ENCODE data around the gene DGKQ.
"Not testable (repeated sequence)": the region's sequence is repeated elsewhere in the genome, so short reads cannot be mapped to it uniquely, and the experiment has no call there.

The DGKQ gene

DNA sequence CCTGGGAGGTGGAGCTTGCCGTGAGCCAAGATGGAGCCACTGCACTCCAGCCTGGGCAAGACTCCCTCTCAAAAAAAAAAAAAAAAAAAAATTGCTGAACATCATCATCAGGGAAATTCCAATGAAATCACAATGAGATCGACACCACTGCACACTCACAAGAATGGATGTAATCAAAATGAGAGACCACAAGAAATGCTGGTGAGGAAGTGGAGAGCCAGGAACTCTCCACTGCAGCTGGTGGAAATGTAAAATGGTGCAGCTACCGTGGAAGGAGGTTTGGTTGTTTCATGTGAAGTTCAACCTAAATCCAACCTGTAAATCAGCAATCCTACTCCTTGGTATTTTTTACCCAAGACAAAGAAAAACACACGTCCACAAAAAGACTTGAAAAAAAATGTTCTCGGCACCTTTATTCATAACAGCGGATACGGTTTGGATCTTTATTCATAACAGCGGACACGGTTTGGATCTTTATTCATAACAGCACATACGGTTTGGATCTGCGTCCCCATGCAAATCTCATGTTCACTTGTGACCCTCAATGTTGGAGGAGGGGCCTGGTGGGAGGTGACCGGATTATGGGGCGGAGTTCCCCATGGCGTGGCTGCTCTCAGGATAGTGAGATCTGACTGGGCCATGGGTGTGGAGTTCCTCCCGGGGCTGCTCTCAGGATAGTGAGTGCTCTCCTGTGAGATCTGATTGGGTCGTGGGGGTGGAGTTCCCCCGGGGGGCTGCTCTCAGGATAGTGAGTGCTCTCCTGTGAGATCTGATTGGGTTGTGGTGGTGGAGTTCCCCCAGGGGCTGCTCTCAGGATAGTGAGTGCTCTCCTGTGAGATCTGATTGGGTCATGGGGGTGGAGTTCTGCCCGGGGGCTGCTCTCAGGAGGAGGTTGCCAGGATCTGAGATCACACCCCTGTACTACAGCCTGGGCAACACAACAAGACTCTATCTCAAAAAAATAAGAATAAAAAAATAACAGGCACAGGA, 49.0 kb downstream of the DGKQ start:
- DNase-seq (ENCODE audit: low read depth): no peak

DNA sequence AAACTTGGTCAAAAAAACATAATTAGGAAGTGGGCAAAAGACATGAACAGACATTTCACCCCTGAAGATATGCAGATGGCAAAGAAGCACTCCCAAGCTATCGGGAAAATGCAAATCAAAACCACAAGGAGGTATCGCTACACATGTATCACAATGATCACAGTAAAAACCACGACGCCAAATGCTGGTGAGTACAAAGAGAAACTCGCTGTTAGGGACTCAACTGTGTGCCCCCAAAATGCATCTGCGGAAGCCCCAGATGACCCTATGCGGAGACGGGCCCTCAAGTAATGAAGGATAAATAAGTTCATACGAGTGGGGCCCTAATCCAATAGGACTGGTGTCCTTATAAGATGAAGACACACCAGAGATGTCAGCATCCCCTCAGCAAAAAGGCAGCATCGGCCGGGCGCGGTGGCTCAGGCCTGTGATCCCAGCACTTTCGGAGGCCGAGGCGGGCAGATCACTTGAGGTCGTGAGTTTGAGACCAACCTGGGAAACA, 51.5 kb downstream of the DGKQ start:
- no peak for DNase-seq (ENCODE audit: low read depth)

DNA sequence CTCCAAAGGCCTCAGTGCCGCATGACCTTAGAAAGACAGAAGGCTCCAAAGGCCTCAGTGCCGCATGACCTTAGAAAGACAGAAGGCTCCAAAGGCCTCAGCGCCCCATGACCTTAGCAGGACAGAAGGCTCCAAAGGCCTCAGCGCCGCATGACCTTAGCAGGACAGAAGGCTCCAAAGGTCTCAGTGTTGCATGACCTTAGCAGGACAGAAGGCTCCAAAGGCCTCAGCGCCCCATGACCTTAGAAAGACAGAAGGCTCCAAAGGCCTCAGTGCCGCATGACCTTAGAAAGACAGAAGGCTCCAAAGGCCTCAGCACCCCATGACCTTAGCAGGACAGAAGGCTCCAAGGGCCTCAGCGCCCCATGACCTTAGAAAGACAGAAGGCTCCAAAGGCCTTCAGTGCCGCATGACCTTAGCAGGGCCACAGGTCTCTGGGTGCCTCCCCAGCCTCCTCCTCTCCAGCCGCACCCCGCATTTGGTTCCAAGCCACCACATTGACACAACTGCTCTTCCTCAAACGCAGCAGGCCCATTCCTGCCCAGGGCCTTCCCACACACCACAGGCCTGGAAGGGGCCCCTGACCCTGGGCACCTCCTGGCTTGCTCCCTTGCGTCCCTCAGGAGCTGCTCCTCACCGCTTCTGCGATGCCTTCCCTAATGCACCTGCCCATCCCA, 54.2 kb downstream of the DGKQ start:
- DNase-seq (ENCODE audit: low read depth): not testable (repeated sequence)

DNA sequence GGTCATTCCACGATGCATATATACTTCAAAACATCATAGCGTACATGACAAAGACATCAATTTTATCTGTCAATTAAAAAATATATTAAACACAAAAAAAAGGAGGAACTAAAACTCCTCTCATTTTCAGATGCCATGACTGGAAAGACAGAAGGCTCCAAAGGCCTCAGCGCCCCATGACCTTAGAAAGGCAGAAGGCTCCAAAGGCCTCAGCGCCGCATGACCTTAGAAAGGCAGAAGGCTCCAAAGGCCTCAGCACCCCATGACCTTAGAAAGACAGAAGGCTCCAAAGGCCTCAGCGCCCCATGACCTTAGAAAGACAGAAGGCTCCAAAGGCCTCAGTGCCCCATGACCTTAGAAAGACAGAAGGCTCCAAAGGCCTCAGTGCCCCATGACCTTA, 54.8 kb downstream of the DGKQ start:
- DNase-seq (ENCODE audit: low read depth): not testable (repeated sequence)

DNA sequence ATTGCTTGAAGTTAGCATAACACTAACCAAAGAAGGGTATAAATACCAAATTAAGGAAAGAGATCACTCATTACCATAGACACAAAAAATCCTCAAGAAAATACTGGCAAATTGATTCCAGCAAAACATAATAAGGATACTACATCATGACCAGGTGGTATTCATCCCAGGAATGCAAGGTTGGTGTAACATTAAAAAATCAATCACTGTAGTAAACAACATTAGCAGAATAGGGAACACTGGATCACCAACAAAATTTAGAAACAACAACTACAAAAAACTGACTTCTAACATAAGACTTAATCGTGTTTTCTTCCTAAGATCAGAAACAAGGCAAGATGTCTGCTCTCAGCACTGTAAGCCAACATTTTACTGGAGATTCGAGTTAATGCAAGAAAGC, 55.4 kb downstream of the DGKQ start:
- DNase-seq (ENCODE audit: low read depth): no peak

DNA sequence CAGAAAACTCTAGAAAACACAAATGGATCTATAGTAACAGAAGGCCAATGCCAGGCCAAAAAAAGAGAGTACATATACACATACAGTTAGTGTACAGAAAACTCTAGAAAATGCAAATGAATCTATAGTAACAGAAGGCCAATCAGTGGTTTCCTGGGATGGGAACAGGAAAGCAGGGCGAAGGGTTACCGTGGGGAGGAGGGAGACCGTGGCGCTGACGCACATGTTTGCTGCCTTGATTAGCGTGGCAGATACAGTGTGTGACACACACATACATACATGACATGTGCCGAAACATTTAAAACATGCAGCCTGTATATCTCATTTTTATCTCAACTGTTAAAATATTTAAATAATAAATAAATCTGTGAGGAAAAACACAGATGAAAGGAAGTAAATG, 55.9 kb downstream of the DGKQ start:
- DNase-seq (ENCODE audit: low read depth): no peak

DNA sequence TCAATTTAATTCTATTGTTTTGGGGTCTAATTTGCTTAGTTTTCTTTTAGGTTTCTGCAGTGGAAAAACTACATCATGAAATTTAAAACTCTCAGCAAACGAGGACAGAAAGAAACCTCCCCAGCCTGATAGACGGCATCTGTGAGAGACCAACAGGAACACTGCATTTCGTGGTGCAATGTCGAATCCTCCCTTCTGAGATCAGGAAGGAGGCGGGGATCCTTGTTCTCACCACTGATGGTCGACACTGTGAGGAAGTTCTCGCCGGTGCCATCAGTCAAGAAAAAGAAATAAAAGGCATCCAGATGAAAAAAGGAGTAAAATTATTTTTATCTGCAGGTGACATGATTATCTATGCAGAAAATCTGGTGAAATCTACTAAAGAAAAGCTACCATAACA, 57.8 kb downstream of the DGKQ start:
- no peak for DNase-seq (ENCODE audit: low read depth)

DNA sequence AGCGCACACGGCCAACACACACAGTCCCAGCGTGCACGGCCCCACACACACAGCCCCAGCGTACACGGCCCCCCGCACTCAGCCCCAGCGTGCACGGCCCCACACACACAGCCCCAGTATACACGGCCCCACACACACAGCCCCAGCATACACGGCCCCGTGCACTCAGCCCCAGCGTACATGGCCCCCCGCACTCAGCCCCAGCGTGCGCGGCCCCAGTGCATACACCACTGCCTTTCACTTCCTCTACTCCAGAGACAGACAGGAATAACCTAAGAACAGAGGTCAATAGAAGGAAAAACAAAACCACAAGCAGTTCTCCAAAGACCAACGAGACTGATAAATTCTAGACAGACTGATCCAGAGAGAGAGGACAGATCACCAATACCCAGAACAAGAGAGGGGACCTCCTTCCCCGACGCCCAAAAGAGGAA, 58.3 kb downstream of the DGKQ start:
- no peak for DNase-seq (ENCODE audit: low read depth)

DNA sequence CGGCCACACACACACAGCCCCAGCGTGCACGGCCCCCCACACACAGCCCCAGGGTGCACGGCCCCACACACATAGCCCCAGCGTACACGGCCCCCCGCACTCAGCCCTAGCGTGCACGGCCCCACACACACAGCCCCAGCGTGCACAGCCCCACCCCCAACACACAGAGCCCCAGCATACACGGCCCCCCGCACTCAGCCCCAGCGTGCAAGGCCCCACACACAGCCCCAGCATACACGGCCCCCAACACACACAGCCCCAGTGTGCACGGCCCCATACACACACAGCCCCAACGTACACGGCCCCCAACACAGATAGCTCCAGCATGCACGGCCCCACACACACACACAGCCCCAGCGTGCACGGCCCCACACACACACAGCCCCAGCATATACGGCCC, 58.8 kb downstream of the DGKQ start:
- no peak for DNase-seq (ENCODE audit: low read depth)

DNA sequence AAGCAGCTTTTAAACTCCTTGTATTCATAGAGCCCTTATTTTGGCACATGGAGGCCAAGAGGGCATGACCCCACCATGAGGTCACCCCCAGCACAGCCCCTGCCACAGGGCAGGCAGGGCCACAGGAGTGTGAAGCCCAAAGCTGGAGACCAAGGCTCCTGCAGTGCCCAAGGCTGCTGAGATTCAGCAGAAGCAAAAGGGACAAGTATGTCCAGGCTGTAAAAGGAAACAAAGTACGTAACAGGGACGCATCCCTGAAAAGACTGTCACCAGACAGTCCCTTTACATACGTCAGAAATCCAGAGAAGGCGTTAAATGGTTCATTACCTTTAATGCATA, 60.1 kb downstream of the DGKQ start:
- no peak for DNase-seq (ENCODE audit: low read depth)

DNA sequence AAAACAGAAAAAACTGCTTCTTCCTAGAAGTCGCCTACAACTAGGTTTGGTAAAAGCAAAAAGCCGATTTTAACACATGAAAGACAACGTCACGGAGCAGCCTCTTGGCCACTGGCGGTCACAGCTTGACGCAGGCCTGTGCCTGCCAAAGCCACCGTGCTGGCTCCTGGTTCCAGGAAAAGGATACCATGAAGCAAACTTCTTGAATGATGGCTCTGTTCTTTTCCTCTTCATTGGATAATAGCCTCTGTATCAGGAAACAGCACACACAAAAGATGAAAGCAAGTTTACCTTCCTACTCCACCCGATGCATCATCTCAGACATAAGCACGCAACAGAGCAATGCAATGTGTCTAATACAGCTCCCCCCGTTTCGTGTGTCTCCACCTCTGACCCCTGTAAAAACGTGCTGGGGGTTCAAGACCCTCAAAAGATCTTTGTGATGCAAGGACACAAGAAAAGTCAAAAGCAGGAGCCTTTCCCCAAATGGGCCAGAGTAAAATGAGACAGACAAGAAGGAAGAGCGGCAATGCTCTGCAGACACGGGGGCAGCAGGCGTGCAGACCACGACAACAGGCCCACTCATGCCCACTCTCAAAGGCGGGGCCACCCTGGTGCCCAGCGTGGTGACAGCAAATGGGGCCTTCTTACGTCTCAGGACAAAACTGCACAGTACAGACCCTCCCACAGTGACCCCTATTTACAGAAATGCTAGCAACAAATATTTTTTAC, 60.7 kb downstream of the DGKQ start:
- DNase-seq (ENCODE audit: low read depth): no peak

DNA sequence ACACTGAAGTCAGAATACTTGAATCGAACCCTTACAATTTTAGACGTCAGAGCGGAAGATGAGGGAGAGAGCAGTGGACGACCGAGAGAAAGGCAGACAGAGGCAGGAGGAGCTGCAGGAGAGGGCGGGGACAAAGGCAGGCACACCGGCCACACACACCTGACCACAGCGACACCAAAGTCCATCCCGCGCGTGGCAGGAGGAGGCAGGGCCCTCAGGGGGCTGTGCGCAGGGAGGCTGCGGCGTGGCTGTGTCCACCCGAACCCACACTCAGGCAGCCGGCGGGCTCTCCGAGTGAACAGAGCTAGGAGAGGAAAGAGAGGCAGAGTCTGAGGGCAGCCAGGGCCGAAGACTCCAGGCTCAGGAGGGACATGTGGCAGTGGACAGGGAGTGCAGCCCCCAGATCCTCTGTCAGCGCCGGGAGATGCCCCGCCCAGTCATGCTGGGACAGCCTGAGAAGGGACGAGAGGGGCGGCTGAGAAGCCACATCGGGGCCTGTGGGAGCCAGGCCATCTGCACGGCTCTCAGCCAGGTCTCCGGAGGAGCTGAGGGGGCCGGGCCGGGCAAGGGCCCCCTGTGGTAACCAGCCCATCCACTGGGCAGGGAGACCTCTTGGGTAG, 61.4 kb downstream of the DGKQ start:
- no peak for DNase-seq (ENCODE audit: low read depth)

DNA sequence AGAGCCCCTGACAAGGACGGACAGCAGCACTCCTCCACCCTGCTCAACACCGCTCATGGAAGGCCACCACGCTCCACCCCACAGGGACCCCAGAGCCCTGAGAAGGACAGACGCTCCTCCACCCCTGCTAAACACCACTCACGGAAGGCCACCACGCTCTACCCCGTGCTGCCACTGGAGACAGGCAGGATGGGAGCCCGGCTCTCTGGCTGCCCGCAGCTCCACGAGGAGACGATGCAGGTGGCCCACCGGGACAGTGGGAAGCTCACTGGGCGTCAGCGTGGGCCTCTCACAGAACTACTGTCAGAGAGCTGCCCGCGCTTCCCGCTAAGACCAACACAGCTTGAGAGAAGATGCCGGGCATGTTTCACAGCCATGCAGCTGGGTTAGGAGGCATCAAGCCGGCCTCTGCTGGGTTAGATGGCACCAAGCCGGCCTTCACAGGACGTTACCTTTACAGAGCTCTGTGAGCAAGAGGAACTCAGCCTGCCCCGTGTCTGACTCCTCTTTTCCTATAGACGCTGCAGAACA, 62.1 kb downstream of the DGKQ start:
- no peak for DNase-seq (ENCODE audit: low read depth)

DNA sequence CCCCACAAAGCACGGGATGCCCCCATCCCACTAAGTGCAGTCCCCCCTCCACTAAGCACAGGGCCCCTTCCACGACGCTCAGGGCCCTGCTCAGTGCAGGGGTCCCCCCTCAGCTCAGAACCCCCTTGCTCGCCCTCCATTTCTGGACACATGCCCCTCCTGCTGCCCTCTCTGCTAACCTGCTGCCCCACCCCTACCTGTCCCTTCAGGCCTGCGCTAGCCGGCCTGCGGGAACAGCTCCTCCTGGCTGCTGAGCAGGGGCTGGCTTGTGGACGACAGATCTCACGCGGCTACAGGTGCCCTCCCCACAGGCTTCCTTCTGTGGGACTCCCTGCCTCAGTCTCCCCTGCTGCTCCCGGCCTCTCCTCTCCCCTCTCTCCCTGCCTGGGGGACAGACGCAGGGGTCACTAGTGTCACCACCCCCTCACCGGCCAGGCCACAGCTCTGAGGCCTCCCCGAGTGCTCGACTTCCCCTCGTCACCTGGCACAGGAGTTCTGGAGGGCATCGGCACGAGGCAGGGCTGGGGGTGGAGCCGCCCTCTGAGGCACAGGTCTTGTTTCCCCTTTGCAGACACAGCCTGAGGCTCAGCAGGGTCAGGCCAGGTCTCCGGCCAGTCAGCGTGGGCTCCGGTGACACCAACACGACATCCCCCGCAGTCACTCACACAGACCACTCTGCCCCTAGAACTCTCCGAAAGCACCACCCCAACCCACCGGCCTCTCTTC, 62.8 kb downstream of the DGKQ start:
- no peak for DNase-seq (ENCODE audit: low read depth)

DNA sequence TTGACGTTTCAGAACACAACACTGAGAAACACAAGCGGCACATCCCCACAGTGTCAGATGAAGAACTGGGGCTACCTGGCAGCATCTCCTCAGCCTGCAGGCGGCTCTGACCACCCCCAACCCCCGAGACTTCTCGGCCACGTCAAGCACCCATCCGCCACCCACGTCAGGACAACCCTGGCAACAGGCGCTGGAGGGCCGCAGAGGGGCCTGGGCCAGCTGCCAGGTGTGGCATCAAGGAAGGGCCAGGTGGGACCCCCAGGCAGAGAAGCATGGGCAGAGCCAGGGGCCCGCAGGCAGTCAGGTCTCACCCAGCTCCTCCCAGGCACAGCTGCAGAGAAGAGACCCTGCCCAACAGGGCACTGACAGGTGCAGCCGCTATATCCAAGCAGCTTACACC, 63.5 kb downstream of the DGKQ start:
- DNase-seq (ENCODE audit: low read depth): no peak

DNA sequence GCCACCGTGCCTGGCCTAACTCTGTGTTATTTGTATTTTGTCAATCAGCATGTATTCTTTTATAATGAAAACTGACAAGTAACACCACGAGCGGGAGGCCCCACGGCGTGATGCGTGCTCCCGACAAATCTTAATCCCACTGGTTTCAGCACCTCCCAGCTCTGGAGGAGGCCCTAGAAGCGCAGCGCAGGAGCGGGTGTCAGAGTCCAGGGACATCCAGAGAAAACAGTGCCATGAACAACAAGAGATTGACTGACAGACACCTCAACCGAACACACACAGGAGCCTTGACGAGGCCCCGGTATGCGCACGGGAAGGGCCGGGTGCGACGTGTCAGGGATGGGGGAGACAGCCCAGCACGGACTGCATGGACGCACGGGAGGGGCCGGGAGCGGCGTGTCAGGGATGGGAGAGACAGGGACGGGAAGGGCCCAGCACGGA, 64.2 kb downstream of the DGKQ start:
- DNase-seq (ENCODE audit: low read depth): no peak
